Esophagus (tissue), 2 donors: ENCODE results near the gene ATP8B2. TPM values are rescaled to one million over a fixed set of nuclear protein-coding genes. Genes with fewer than 3 reads are reported as not detected.

Experiments used
- H3K27ac ChIP-seq, 2 donors: one replicate each; pipeline ENCODE4 v1.5.1; 2013; ENCODE audit warnings: low read depth in 2 of 2, mild to moderate bottlenecking in 2 of 2, inconsistent platforms in 1 of 2, low read length in 1 of 2, moderate library complexity in 1 of 2
- H3K27me3 ChIP-seq, 2 donors: one replicate each; pipeline ENCODE4 v1.6.1; 2013; ENCODE audit warnings: low read length in 2 of 2, control low read depth in 1 of 2, mild to moderate bottlenecking in 1 of 2; ENCODE audit not compliant: insufficient read depth in 2 of 2, control insufficient read depth in 1 of 2
- H3K36me3 ChIP-seq, 2 donors: one replicate each; pipeline ENCODE4 v1.6.1; 2013; ENCODE audit warnings: low read length in 1 of 2; ENCODE audit not compliant: control insufficient read depth in 2 of 2, insufficient read depth in 2 of 2
- H3K4me1 ChIP-seq, 2 donors: one replicate each; pipeline ENCODE4 v1.6.1; 2013; ENCODE audit warnings: low read length in 1 of 2; ENCODE audit not compliant: control insufficient read depth in 2 of 2, insufficient read depth in 2 of 2
- H3K4me3 ChIP-seq, 2 donors: one replicate each; pipeline ENCODE4 v1.5.1; 2013; ENCODE audit warnings: low read length in 2 of 2, mild to moderate bottlenecking in 2 of 2, low read depth in 1 of 2, moderate library complexity in 1 of 2
- H3K9me3 ChIP-seq, 2 donors: one replicate each; pipeline ENCODE4 v1.6.1; 2013; ENCODE audit warnings: mild to moderate bottlenecking in 2 of 2, low read depth in 1 of 2, low read length in 1 of 2, moderate library complexity in 1 of 2; ENCODE audit not compliant: control insufficient read depth in 2 of 2, insufficient read depth in 1 of 2
- WGBS, 2 donors: extraction: QIAGEN DNeasy Blood & Tissue Kit; methylation state at CpG; one replicate each; pipeline ENCODE4 v1.1.7; 2013; 5-methylcytosine and 5-hydroxymethylcytosine counted together
- polyA plus RNA-seq, 2 donors: library from polyadenylated mRNA; stranded (reverse); fragments of 200-250 nt; gene quantifications; one replicate each; pipeline ENCODE4 v1.2.3, GENCODE V29; 2013
- donor health status: healthy with polysubstance abuse.
- donor health status: Bipolar disorder and iron deficiency.

Gene ATP8B2
- polyA plus RNA-seq, 2 donors: 4.3 to 6.7 TPM

DNA sequence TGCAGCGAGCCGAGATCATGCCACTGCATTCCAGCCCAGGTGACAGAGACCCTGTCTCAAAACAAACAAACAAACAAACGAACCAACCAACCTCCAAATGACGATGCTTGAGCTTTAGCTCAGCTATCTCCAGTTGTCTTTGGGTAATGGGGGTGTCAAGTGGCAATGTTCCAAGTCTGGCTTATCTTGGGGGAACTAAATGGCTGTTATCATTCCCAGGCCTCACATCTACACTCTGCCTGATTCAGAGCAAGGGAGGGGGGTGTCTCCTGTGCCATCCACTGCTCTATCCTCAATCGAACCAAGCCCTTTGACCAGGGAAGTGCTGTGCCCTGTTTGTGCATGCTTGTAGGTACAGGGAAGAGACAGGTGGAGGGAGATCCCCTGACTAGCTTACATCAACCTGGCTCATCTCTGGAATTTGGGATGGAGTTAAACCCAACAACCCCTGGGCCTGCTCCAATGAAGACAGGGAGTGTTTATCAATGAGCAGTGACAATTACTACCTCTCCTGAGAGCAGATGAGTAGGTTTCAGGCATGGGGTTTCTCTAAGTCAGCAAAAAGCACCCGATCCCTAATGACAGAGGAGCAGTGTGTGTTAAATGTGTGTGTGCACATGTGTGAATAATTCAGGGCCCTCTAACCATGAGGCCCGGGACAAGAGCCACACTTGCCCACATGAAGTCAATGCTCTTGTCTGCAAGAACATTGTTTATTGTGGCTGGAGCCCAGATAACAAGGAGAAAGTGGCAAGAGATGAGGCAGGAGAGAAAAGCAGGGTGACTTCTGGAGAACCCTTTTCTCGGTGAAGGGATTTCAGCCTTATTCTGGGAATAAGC is 59.5 kb downstream of the ATP8B2 start:
- 66 to 75% methylated on average over 8 of the region's 8 CpGs for WGBS, 2 donors
- Histone ChIP-seq H3K27ac (no peak overlapping the region), H3K9me3 (no peaks in the 10 kb centered on the region), H3K36me3 (no peaks in the 10 kb centered on the region), H3K4me3 (no peak overlapping the region), H3K27me3 (no peaks in the 10 kb centered on the region), H3K4me1 (no peaks in the 10 kb centered on the region)

DNA sequence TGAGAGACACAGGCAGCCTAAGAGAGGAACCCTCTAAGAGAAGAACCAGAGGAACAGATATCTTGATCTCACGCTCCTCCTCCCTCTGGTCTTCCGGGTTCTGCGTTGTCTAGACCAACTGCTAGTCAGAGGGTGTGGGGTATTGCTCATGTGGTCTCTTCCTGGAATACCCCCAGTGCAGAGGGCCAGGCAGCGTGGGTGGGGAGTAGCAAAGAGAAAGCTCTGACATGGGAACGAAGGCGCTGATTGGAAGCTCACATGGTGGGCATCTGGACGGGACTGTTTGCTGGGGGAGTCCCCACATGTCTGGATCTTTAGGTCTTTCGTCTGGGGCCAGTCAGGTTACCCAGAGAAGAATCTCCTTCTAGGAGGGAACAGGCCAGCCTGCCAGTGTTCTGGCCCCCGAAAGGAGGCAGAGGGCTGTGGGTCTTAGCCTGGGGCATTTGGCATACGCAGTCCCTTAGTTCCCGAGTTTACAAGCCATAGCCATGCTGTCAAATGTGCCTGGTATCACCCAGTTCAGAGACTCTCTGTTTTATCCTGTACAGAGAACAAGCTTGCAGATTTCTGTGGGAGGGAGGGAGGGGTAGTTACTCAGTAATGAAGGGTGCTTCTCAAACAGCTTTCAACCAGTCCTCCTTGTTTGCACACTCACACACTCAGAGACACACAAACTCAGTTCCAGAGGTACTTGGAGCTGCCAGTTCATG is 61.5 kb downstream of the ATP8B2 start:
- no peaks in the 10 kb centered on the region for H3K36me3 ChIP-seq
- H3K4me1 ChIP-seq: no peaks in the 10 kb centered on the region
- H3K27ac ChIP-seq: no peak overlapping the region
- 67 to 75% methylated on average over 11 of the region's 11 CpGs for WGBS, 2 donors
- H3K27me3 ChIP-seq: no peaks in the 10 kb centered on the region
- H3K4me3 ChIP-seq: no peak overlapping the region
- H3K9me3 ChIP-seq: no peaks in the 10 kb centered on the region

DNA sequence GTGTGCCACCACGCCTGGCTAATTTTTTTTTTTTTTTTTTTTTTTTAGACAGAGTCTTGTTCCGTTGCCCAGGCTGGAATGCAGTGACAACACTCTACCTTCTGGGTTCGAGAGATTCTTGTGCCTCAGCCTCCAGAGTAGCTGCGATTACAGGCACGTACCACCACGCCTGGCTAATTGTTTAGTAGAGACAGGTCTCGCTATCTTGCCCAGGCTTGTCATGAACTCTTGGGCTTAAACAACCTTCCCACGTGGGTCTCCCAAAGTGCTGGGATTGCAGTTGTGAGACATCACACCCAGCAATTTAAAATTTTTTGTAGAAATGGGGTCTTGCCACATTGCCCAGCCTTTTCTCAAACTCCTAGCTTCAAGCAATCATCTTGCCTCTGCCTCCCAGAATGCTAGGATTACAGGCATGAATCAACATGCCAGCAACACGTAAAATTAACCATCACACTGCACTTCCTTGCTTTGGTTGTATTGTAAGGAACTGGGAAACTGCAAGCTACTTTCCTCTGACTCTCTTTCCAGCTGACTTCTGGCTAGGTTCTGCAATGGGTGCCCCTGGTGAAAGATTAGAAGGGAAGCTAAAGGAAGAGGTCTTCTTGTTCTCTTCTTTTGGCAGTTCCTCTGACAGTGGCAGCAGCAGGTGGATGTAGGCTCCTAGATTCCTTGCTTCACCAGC is 65.9 kb downstream of the ATP8B2 start:
- peak overlapping the region; percentile 7 to 51 for H3K27ac ChIP-seq
- no peaks in the 10 kb centered on the region for H3K9me3 ChIP-seq
- H3K36me3 ChIP-seq: no peaks in the 10 kb centered on the region
- 50 to 63% methylated on average over 9 of the region's 9 CpGs for WGBS, 2 donors
- H3K4me3 ChIP-seq: no peak overlapping the region
- H3K4me1 ChIP-seq: no peaks in the 10 kb centered on the region
- no peaks in the 10 kb centered on the region for H3K27me3 ChIP-seq

DNA sequence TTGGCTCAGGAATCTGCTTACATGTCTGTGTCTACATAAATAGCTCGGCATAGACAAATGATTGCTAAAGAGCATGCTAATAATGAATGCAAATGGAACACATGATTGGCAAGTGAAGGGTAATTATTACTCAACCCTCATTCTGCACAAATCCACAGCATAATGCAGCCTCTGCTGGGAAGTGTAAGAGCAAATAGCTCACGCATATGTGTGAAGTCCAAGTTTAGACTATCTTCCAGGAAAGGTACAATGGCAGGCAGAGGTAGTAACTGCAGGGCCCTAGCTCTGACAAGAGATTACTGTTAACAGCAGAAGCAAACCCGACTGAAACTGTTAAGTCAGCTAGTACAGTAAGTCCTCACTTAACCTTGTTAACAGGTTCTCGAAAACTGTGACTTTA is 72.8 kb downstream of the ATP8B2 start:
- no peaks in the 10 kb centered on the region for H3K27me3 ChIP-seq
- H3K4me1 ChIP-seq: no peaks in the 10 kb centered on the region
- H3K27ac ChIP-seq: no peak overlapping the region
- no peak overlapping the region for H3K4me3 ChIP-seq
- H3K9me3 ChIP-seq: no peaks in the 10 kb centered on the region
- H3K36me3 ChIP-seq: no peaks in the 10 kb centered on the region
- 49 to 64% methylated on average over 4 of the region's 4 CpGs for WGBS, 2 donors

DNA sequence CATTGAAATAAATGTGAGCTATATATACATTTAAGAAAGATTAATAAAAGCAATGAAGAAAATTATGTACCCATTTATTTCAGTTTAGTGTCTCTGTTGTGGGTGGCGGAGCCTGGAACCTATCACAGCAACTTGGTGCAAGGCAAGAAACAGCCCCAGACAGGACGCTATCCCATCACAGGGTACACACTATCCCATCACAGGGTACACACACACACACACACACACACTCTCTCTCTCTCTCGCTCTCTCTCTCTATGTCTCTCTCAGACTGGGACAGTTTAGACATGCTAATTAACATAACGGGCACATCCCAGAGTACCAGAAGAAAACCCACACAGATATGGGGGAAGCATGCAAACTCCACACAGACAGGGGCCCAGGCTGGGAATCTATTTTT is 73.4 kb downstream of the ATP8B2 start:
- H3K27me3 ChIP-seq: no peaks in the 10 kb centered on the region
- WGBS, 2 donors: 90 to 94% methylated on average over 4 of the region's 4 CpGs
- no peaks in the 10 kb centered on the region for H3K36me3 ChIP-seq
- no peak overlapping the region for H3K27ac ChIP-seq
- H3K9me3 ChIP-seq: no peaks in the 10 kb centered on the region
- no peak overlapping the region for H3K4me3 ChIP-seq
- H3K4me1 ChIP-seq: no peaks in the 10 kb centered on the region

DNA sequence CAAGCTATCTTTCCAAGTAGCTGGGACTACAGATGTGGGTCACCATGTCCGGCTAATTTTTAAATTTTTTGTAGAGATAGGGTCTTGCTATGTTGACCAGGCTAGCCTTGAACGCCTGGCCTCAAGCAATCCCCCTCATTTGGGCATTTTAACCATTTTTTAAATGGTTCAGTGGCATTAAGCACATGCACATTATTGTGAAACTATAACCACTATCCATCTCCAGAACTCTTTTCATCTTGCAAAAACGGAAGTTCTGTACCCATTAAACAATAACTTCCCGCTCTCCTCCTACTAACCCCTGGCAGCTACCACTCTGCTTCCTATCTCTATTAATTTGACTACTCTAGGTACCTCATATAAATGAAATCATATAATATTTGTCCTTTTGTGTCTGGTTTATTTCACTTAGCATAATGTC is 75.1 kb downstream of the ATP8B2 start:
- no peak overlapping the region for H3K4me3 ChIP-seq
- H3K27ac ChIP-seq: no peak overlapping the region
- no peaks in the 10 kb centered on the region for H3K9me3 ChIP-seq
- H3K27me3 ChIP-seq: no peaks in the 10 kb centered on the region
- H3K4me1 ChIP-seq: peaks cover 0 to 3% of the 10 kb centered on the region in 2 donors
- WGBS, 2 donors: 76 to 77% methylated on average over 4 of the region's 4 CpGs
- no peaks in the 10 kb centered on the region for H3K36me3 ChIP-seq

Other genes starting within 250 kb of the ATP8B2 start
- under 1 TPM in 1 of 2 donors, not detected in 1; 0.02 TPM for gene NUP210L, start 170.5 kb upstream of the ATP8B2 start, polyA plus RNA-seq
- 100 to 1,000 TPM in 1 of 2 donors, 10 to 100 TPM in 1; 88.1 to 178 TPM for gene TPM3, start 133.4 kb upstream of the ATP8B2 start, polyA plus RNA-seq
- not detected for gene CFAP141, start 119.2 kb upstream of the ATP8B2 start, polyA plus RNA-seq
- 10 to 100 TPM; 50.9 to 52.7 TPM for gene UBAP2L, start 104.6 kb upstream of the ATP8B2 start, polyA plus RNA-seq
- gene HAX1, start 52.9 kb upstream of the ATP8B2 start, polyA plus RNA-seq: 10 to 100 TPM; 78.3 to 90.0 TPM
- under 1 TPM in 1 of 2 donors, not detected in 1; 0.02 TPM for gene AQP10, start 4.4 kb upstream of the ATP8B2 start, polyA plus RNA-seq
- gene IL6R, start 79.8 kb downstream of the ATP8B2 start, polyA plus RNA-seq: 1 to 10 TPM; 2.7 to 3.4 TPM
- 1 to 10 TPM; 1.3 to 1.7 TPM for gene TDRD10, start 176.7 kb downstream of the ATP8B2 start, polyA plus RNA-seq
- gene SHE, start 176.9 kb downstream of the ATP8B2 start, polyA plus RNA-seq: 1 to 10 TPM; 1.5 to 2.1 TPM
- 10 to 100 TPM; 23.5 to 24.7 TPM for gene UBE2Q1, start 233.1 kb downstream of the ATP8B2 start, polyA plus RNA-seq
- gene CHRNB2, start 242.3 kb downstream of the ATP8B2 start, polyA plus RNA-seq: under 1 TPM; 0.11 to 0.18 TPM